GM10847 (cell line): Measurements from ENCODE around the gene ATOX1.
A peak's percentile ranks its signal among the peaks of the same experiment; 100 is the strongest.

Experiments used
- POLR2A ChIP-seq: IDR thresholded peaks from 2 replicates; pipeline ENCODE4 v1.6.1; 2011; ENCODE audit not compliant: insufficient read length; ENCODE audit errors: extremely low read depth

ATOX1 gene

DNA sequence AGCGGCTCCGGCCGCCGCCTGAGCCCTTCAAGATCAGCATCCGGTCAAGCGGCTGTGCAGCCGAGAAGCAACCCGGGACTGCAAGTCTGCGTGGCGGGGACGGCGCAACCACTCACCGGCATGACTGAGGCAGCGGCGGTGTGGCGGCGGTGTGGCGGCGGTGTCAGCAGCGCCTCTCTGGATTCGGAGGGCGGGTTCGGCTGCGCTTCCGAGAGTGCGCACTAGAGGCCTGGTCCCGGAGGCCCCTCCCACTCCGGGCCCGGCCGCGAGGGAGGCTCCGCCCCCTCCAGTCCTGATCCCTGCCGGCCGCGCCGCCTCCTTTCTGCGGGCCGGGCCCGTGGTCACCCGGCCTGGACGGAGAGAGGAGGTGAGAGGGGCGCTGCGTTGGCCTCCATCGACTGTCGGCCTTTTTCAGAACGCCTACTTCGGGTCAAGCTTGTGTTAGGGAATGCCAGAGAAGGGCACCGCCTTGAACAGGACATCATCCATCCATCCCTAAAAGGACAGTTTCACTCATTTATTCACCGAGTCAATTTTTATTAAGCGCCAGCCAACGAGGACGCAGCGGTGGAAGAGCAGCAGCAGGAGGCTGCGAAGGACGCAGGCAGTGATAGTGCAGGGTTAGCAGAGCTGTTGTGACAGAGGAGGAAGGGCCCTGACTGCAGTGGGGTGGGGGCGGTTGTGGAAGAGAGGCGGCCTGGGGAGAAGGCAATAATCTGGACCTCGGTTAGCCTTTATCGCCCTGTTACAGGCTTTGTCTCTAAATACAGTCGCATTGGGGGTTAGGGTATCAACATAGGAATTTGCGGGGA lies at the start of gene ATOX1:
Gene ATOX1, minus strand, starts transcription at position 202 of the 812 bp plus-strand sequence. Its CDS starts 80 bp downstream, at position 122.
- TF ChIP-seq POLR2A: peak; percentile 96

- no peak for TF ChIP-seq POLR2A
These were observed 47.2 kb upstream of the ATOX1 start for GRCh38 chr5:151805414-151806223.

DNA sequence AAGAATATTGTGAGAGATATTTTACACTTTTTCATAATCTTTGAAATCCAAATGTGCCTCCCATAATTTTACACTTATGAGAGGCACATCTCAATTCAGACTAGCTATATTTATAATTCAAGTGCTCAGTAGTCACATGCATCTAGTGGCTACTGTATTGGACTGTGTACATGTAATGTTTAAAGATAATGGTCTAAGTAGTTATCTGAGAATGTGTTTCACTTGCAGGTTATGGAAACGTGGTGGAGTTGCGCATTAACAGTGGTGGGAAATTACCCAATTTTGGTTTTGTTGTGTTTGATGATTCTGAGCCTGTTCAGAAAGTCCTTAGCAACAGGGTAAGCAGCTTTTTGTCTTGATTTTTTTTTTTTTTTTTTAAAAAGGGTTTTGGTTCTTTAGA lies 42.1 kb upstream of the ATOX1 start:
- no peak for TF ChIP-seq POLR2A

DNA sequence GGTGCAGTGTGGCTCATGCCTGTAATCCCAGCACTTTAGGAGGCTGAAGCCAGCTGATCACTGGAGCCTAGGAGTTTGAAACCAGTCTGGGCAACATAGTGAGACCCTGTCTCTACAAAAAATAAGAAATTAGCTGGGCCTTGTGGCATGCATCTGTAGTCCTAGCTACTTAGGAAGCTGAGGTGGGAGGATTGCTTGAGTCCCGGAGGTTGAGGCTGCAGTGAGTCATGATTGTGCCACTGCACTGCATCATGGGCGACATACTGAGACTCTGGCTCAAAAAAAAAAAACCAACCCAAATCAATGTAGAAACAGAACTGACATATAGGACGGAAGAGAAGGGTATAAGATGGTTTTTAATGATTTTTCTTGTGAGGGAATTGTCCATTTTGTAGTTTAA lies 41.0 kb upstream of the ATOX1 start:
- TF ChIP-seq POLR2A: no peak

- no peak for TF ChIP-seq POLR2A
These were observed 40.2 kb upstream of the ATOX1 start for GRCh38 chr5:151798674-151799073.

DNA sequence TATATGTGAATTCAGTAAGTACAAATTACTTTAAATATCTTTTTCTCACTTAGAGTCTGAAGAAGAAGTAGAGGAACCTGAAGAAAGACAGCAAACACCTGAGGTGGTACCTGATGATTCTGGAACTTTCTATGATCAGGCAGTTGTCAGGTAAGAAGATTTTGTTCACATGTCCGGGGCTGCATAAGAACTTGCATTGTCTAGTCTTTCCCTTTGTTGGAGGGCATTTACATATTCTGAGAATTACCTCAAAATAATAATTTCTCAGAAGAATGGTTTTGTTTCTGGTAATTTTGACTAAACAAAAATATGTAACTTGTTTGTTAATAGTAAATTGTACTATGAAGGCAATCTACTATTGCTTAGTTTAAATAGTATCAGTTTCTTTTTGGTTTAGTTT lies 37.0 kb upstream of the ATOX1 start:
- TF ChIP-seq POLR2A: no peak

DNA sequence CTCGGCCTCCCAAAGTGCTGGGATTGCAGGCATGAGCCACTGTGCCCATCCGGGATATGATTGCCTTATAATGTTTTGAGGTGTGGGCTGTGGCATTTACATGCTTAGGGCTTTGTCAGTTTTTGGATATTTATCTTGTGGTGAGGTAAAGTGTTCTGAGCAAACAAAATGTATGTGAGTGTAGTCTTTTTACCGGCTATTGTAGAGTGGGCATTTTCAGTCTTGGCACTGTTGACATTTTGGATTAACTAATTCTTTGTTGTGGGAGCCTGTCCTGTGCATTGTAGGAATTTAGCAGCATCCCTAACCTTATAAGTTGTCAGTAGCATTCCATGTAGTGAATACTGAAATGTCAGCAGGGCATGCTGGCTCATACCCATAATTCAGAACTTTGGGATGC lies 34.9 kb upstream of the ATOX1 start:
- no peak for TF ChIP-seq POLR2A

DNA sequence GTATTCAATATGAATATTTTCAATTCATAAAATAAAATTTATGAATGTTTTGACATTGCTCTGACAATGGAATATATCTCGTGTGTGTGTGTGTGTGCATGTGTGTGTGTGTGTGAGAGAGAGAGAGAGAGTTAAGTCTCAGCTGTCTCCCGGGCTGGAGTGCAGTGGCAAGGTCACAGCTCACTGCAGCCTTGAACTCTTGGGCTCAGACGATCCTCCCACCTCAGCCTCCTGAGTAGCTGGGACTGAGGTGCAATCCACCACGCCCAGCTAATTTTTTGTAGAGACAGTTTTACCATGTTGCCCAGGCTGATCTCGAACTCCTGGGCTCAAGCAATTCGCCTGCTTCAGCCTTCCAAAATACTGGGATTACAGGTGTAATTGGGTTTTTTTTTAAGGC lies 29.4 kb upstream of the ATOX1 start:
- TF ChIP-seq POLR2A: no peak

- TF ChIP-seq POLR2A: no peak
These were observed 28.0 kb upstream of the ATOX1 start for GRCh38 chr5:151786468-151786867.

DNA sequence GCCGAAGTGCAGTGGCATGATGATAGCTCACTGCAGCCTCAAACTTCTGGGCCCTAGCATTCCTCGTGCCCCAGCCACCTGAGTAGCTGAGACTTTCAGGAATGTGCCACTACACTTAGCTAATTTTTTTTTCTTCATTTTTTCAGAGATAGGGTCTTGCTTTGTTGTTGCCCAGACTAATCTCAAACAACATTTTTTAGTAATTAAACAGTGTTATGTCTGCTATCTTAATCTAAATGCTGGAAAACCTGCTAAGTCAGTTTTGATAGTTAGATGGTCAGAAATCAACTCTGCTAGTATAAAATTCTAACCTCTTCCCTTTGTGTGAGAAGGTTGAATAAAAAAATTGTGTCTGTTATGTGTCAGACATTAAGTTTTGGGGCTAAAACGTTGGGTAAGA lies 25.7 kb upstream of the ATOX1 start:
- no peak for TF ChIP-seq POLR2A

- TF ChIP-seq POLR2A: no peak
These were observed 22.8 kb upstream of the ATOX1 start for GRCh38 chr5:151781201-151781600.

DNA sequence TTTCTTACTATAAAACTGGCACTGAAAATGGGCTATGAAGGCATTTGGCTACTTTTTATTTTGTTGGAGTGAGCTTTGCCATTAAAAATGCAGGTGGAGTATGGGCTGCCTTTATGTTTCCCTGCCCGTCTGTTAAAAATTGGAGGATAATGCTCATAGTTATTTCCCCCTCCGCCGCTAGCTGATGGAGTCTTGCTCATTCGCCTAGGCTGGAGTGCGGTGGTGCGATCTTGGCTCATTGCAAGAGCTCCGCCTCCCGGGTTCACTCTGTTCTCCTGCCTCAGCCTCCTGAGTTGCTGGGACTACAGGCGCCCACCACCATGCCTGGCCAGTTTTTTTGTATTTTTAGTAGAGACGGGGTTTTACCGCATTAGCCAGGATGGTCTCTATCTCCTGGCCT lies 21.9 kb upstream of the ATOX1 start:
- TF ChIP-seq POLR2A: no peak

DNA sequence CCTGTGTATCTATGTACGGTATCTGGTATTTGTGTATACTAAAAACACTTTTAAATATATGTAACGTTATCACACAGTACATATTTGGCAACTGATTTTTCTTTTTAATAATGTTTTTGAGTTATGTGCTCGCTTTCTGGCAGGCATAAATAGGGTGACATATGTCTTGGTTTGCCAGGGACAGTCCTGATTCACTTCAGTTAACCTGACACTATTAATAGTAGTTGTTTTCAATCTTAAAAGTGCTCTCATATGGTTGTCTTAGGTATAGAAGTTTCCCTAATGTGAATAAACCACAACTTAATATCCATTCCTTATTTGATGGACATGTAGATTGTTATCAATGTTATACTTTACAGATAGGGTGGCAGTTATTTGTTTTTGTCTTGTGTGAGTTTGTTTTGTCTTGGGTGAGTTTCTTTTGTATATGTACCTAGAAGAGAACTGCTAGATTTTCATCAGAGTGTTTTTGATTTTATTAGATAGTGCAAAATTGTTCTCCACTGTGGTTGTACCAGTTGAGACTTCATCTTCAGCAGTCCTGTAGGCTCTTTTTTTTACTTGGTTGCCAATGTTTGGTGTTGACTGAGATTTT lies 21.2 kb upstream of the ATOX1 start:
- TF ChIP-seq POLR2A: no peak

DNA sequence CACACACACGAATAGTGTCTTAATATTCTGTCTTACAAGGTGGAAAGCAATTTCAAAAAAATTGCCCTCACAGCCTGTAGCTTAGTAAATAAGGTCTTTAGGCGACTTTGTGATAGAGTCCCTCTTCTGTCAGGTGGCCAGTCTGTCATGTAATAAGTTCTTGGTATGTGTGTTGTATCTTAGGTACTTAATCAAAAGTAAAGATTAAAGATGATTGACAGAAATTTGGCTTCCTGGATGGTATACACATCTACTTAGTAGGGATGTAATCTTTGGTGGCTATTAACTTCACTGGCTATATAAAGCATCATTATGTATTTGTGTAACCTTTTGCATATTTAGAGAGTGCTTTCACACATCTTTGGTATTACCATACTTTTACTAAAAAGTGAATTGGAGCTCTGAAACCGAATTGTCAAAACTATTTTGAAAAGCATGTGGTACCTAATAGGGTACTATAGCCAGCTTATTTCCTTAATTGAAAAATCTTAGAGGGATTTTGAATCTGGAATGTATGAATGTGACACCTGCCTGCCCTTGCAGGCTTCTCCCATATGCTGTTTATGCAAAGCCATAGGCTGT lies 16.7 kb upstream of the ATOX1 start:
- TF ChIP-seq POLR2A: no peak

DNA sequence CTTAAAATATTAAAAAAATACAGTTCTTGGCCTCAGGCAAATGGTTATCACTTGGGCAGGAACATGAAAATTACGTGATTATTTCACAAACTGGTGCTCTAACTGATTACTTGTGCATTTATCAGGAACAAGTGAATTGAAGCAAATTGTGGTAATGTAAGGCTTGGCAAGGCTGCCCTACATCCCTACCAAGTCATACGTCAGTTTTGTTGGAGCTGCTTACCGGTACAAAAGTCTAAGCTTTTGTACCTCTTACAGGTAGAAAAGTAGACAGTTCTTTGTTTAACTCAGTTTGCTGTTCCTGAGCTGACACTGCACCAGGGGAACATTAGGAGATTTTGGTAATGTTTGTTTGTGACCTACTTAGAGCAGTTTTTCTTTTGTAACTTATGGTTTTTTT lies 15.5 kb upstream of the ATOX1 start:
- no peak for TF ChIP-seq POLR2A
